Ishikawa (cell line): Measurements from ENCODE around the gene EOGT.

ENCODE experiments used
- NFIC ChIP-seq: IDR thresholded peaks from 2 replicates; pipeline ENCODE4 v1.6.1; 2012
- TF ChIP-seq, protein P1 (sequence below): IDR thresholded peaks from 2 replicates; pipeline ENCODE4 v1.6.1; 2012

GRCh38 chr3:68935778-68936177 lies 77.7 kb downstream of the EOGT start:
- no peak for TF ChIP-seq NFIC
- TF ChIP-seq, protein P1, sequence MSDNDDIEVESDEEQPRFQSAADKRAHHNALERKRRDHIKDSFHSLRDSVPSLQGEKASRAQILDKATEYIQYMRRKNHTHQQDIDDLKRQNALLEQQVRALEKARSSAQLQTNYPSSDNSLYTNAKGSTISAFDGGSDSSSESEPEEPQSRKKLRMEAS, result no peak
